Neuronal stem cell (in vitro differentiated cells): ENCODE measurements around the gene HOOK2.

Experiments used
- DNase-seq: peaks from one replicate; pipeline ENCODE4 v3.0.0-alpha.2; 2013; ENCODE audit warnings: low spot score
- H2AFZ ChIP-seq: one replicate; pipeline ENCODE4 v1.6.1; 2013; ENCODE audit warnings: mild to moderate bottlenecking, low read length, inconsistent platforms
- H2AK5ac ChIP-seq: 2 replicates; pipeline ENCODE4 v1.6.1; 2013; ENCODE audit warnings: low read depth, mild to moderate bottlenecking, inconsistent platforms, low read length, moderate library complexity, mixed read lengths
- H2BK120ac ChIP-seq: 2 replicates; pipeline ENCODE4 v1.6.1; 2013; ENCODE audit warnings: low read depth, mild to moderate bottlenecking, inconsistent platforms, low read length, moderate library complexity, mixed read lengths
- H2BK12ac ChIP-seq: one replicate; pipeline ENCODE4 v1.6.1; 2013; ENCODE audit warnings: low read length, inconsistent platforms
- H2BK15ac ChIP-seq: 2 replicates; pipeline ENCODE4 v1.6.1; 2013; ENCODE audit warnings: mild to moderate bottlenecking, low read length, inconsistent platforms, mixed read lengths
- H2BK5ac ChIP-seq: one replicate; pipeline ENCODE4 v1.6.1; 2013; ENCODE audit warnings: inconsistent platforms, mild to moderate bottlenecking, low read length, moderate library complexity
- H3K14ac ChIP-seq: one replicate; pipeline ENCODE4 v1.6.1; 2013; ENCODE audit warnings: low read length, inconsistent platforms
- H3K18ac ChIP-seq: 2 replicates; pipeline ENCODE4 v1.6.1; 2013; ENCODE audit warnings: low read length, inconsistent platforms
- H3K23ac ChIP-seq: 2 replicates; pipeline ENCODE4 v1.6.1; 2013; ENCODE audit warnings: low read depth, mild to moderate bottlenecking, mixed read lengths, low read length, inconsistent platforms; ENCODE audit not compliant: poor library complexity
- H3K27ac ChIP-seq: replicated peaks from 3 replicates; pipeline ENCODE4 v1.5.1; 2013; ENCODE audit warnings: low read length, inconsistent platforms
- H3K27me3 ChIP-seq, 3 experiments: 2 replicates each; pipeline ENCODE4 v1.6.1; 2013; ENCODE audit warnings: low read length in 3 of 3, mild to moderate bottlenecking in 2 of 3, inconsistent platforms in 1 of 3, low read depth in 1 of 3, mixed read lengths in 1 of 3, moderate library complexity in 1 of 3; ENCODE audit not compliant: control insufficient read depth in 3 of 3, insufficient read depth in 3 of 3
- H3K36me3 ChIP-seq, 2 donors: replicated peaks in 1 of 2; 2 replicates each; pipeline ENCODE4 v1.6.1; 2013; ENCODE audit warnings: low read length in 2 of 2; ENCODE audit not compliant: control insufficient read depth in 2 of 2, insufficient read depth in 2 of 2
- H3K4ac ChIP-seq: 2 replicates; pipeline ENCODE4 v1.6.1; 2013; ENCODE audit warnings: inconsistent platforms, mild to moderate bottlenecking, low read length, moderate library complexity
- H3K4me1 ChIP-seq, 2 donors: 1 replicate in 1 of 2; 2 replicates in 1 of 2; pipeline ENCODE4 v1.6.1; 2013; ENCODE audit warnings: low read length in 2 of 2, low read depth in 1 of 2; ENCODE audit not compliant: control insufficient read depth in 2 of 2, insufficient read depth in 1 of 2
- H3K4me2 ChIP-seq: one replicate; pipeline ENCODE4 v1.6.1; 2013; ENCODE audit warnings: mild to moderate bottlenecking, low read length, inconsistent platforms; ENCODE audit not compliant: insufficient read depth, poor library complexity, severe bottlenecking
- H3K4me3 ChIP-seq, 2 donors: 2 replicates each; pipeline ENCODE4 v1.5.1; 2013; ENCODE audit warnings: low read length in 2 of 2, mild to moderate bottlenecking in 2 of 2, inconsistent platforms in 1 of 2, moderate library complexity in 1 of 2
- H3K79me1 ChIP-seq: one replicate; pipeline ENCODE4 v1.6.1; 2013; ENCODE audit warnings: low read depth, mild to moderate bottlenecking, inconsistent platforms, low read length, moderate library complexity
- H3K9ac ChIP-seq: one replicate; pipeline ENCODE4 v1.6.1; 2013; ENCODE audit warnings: mild to moderate bottlenecking, low read depth, low read length, inconsistent platforms; ENCODE audit not compliant: poor library complexity
- H3K9me3 ChIP-seq, 2 donors: replicated peaks in 1 of 2; 2 replicates each; pipeline versions ENCODE3 to v1.6.1; 2013; ENCODE audit warnings: low read length in 2 of 2, mild to moderate bottlenecking in 2 of 2, inconsistent platforms in 1 of 2, low read depth in 1 of 2, mixed read lengths in 1 of 2, moderate library complexity in 1 of 2; ENCODE audit not compliant: control insufficient read depth in 2 of 2, insufficient read depth in 1 of 2
- H4K8ac ChIP-seq: one replicate; pipeline ENCODE4 v1.6.1; 2013; ENCODE audit warnings: low read depth, mild to moderate bottlenecking, inconsistent platforms, low read length, moderate library complexity
- H4K91ac ChIP-seq: one replicate; pipeline ENCODE4 v1.6.1; 2013; ENCODE audit warnings: low read length, low read depth, mild to moderate bottlenecking, inconsistent platforms; ENCODE audit not compliant: poor library complexity
- WGBS, 2 donors: extraction: QIAGEN DNeasy Blood & Tissue Kit; methylation state at CpG; one replicate each; pipeline ENCODE4 v1.1.7; 2013; ENCODE audit warnings: missing lambda C conversion rate in 2 of 2, mixed read lengths in 1 of 2; ENCODE audit not compliant: insufficient read length in 2 of 2, insufficient replicate concordance in 1 of 2; ENCODE audit errors: extremely low coverage in 2 of 2; 5-methylcytosine and 5-hydroxymethylcytosine counted together

Gene HOOK2

DNA sequence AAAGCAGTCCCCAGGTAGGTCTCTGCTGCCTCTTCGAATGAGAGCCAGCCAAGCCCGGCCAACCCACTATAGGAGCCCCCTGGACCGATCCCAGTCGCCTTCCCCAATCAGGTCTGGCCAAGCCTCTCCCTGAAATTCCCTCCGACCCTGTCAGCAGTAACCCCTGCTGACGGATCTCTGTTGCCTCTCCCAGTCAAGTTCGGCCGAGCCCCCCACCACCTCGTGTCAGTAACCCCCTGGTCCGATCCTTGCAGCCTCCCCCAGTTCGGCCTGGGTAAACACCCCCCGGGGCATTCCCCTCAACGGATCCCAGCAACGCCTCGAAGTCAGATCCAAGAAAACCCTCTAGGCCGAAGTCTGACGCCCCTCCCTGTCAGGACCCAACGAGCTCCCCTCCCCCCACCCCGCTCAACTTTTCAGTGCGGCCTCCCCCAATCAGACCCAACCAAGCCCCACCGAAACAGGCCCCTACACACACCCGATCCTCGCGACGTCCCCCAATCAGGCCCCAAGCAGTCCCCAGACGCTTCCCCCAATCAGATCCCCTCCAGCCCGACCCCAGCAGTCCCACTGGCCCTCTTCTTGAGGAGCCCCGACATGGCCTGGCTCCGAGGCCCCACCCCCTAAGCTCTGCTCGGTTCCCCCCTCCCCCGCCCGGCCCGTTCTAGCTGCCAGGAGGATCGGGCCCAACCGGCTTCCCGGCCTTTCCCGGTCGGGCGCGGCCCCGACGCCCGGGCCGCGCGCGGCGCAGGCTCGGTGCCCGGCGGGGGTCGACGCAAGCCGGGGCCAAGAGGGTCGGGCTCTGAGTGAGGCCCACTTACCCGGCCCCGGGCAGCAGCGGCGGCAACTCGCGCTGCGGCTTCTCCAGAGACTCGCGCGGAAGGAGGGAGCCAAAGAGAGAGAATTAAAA, 53.4 kb downstream of the HOOK2 start:
- H2AK5ac ChIP-seq = peak overlapping the region; percentile 3
- H3K4me3 ChIP-seq = peak overlapping the region; percentile 79 to 85
- H2BK120ac ChIP-seq = peak overlapping the region; percentile 0
- no peaks in the 10 kb centered on the region for H3K9me3 ChIP-seq
- H3K4me2 ChIP-seq = peak overlapping the region; percentile 93
- H3K18ac ChIP-seq = peak overlapping the region; percentile 92
- H3K14ac ChIP-seq = no peak overlapping the region
- peak overlapping the region; percentile 44 for H3K23ac ChIP-seq
- DNase-seq = peak; percentile 80
- peaks cover 16 to 38% of the 10 kb centered on the region in 2 donors for H3K36me3 ChIP-seq
- H4K91ac ChIP-seq = no peak overlapping the region
- peaks cover 12% of the 10 kb centered on the region for H3K79me1 ChIP-seq
- H4K8ac ChIP-seq = no peak overlapping the region
- H2AFZ ChIP-seq = peak overlapping the region; percentile 79
- H3K27ac ChIP-seq = peak overlapping the region; percentile 97
- H2BK12ac ChIP-seq = no peak overlapping the region
- peaks cover 6 to 7% of the 10 kb centered on the region in 2 donors for H3K4me1 ChIP-seq
- no peak overlapping the region for H3K4ac ChIP-seq
- peak overlapping the region; percentile 40 for H2BK5ac ChIP-seq
- H3K9ac ChIP-seq = peak overlapping the region; percentile 87
- no peak overlapping the region for H2BK15ac ChIP-seq
- no CpG with 5 or more reads among the region's 65 CpGs for WGBS, 2 donors
- H3K27me3 ChIP-seq = no peaks in the 10 kb centered on the region

GRCh38 chr19:12720851-12721655, 54.3 kb downstream of the HOOK2 start:
- Histone ChIP-seq H3K4ac (no peak overlapping the region), H2AFZ (no peak overlapping the region), H2AK5ac (peak overlapping the region; percentile 84), H3K4me3 (peak overlapping the region; percentile 79 to 85), H3K27me3 (no peaks in the 10 kb centered on the region), H3K18ac (peak overlapping the region; percentile 85), H3K27ac (peak overlapping the region; percentile 97), H3K9me3 (no peaks in the 10 kb centered on the region), H3K14ac (peak overlapping the region; percentile 28), H2BK15ac (no peak overlapping the region), H3K79me1 (peaks cover 12% of the 10 kb centered on the region), H2BK12ac (no peak overlapping the region), H3K36me3 (peaks cover 21 to 46% of the 10 kb centered on the region in 2 donors), H3K9ac (peak overlapping the region; percentile 87), H4K8ac (no peak overlapping the region), H4K91ac (no peak overlapping the region), H3K4me1 (peaks cover 6 to 7% of the 10 kb centered on the region in 2 donors), H2BK5ac (peak overlapping the region; percentile 40), H3K23ac (peak overlapping the region; percentile 44), H2BK120ac (peak overlapping the region; percentile 0), H3K4me2 (peak overlapping the region; percentile 93)
- no CpG with 5 or more reads among the region's 59 CpGs for WGBS, 2 donors
- DNase-seq = no peak

- Histone ChIP-seq H3K14ac (no peak overlapping the region), H3K27me3 (no peaks in the 10 kb centered on the region), H2AFZ (no peak overlapping the region), H3K27ac (no peak overlapping the region), H3K9ac (no peak overlapping the region), H2BK15ac (no peak overlapping the region), H3K36me3 (peaks cover 28 to 54% of the 10 kb centered on the region in 2 donors), H3K9me3 (no peaks in the 10 kb centered on the region), H4K8ac (no peak overlapping the region), H2BK5ac (no peak overlapping the region), H3K23ac (no peak overlapping the region), H3K4ac (no peak overlapping the region), H3K18ac (no peak overlapping the region), H2BK12ac (no peak overlapping the region), H3K79me1 (peaks cover 14% of the 10 kb centered on the region), H3K4me2 (peak overlapping the region; percentile 93), H2BK120ac (no peak overlapping the region), H4K91ac (no peak overlapping the region), H2AK5ac (no peak overlapping the region), H3K4me1 (peaks cover 6 to 7% of the 10 kb centered on the region in 2 donors), H3K4me3 (peak overlapping the region in 1 of 2 donors; percentile 79)
- no peak for DNase-seq
- no CpG with 5 or more reads among the region's 10 CpGs for WGBS, 2 donors
These were observed 55.1 kb downstream of the HOOK2 start for GRCh38 chr19:12720296-12720695.

- H2AFZ ChIP-seq = no peak overlapping the region
- H2BK5ac ChIP-seq = no peak overlapping the region
- no peak overlapping the region for H3K4me3 ChIP-seq
- no peak overlapping the region for H3K14ac ChIP-seq
- H4K91ac ChIP-seq = no peak overlapping the region
- H3K9ac ChIP-seq = no peak overlapping the region
- peaks cover 19% of the 10 kb centered on the region for H3K79me1 ChIP-seq
- no peak overlapping the region for H4K8ac ChIP-seq
- H3K9me3 ChIP-seq = peaks cover 0 to 3% of the 10 kb centered on the region in 2 donors
- peaks cover 4 to 6% of the 10 kb centered on the region in 2 donors for H3K4me1 ChIP-seq
- no CpG with 5 or more reads among the region's 3 CpGs for WGBS, 2 donors
- H3K36me3 ChIP-seq = peaks cover 54 to 94% of the 10 kb centered on the region in 2 donors
- no peak overlapping the region for H3K23ac ChIP-seq
- H3K27ac ChIP-seq = no peak overlapping the region
- H2AK5ac ChIP-seq = no peak overlapping the region
- no peak overlapping the region for H3K18ac ChIP-seq
- H2BK120ac ChIP-seq = no peak overlapping the region
- no peak overlapping the region for H2BK12ac ChIP-seq
- no peak overlapping the region for H2BK15ac ChIP-seq
- H3K27me3 ChIP-seq = no peaks in the 10 kb centered on the region
- DNase-seq = no peak
- H3K4ac ChIP-seq = no peak overlapping the region
- no peak overlapping the region for H3K4me2 ChIP-seq
These were observed 59.4 kb downstream of the HOOK2 start for GRCh38 chr19:12715929-12716328.
